IPS DF 4.7 (cell line): Measurements from ENCODE around the gene MISP.

ENCODE experiments used
- DNase-seq: peaks from one replicate; pipeline ENCODE4 v3.0.0-alpha.2; 2013; ENCODE audit warnings: low spot score; ENCODE audit errors: extremely low read depth

MISP gene

DNA sequence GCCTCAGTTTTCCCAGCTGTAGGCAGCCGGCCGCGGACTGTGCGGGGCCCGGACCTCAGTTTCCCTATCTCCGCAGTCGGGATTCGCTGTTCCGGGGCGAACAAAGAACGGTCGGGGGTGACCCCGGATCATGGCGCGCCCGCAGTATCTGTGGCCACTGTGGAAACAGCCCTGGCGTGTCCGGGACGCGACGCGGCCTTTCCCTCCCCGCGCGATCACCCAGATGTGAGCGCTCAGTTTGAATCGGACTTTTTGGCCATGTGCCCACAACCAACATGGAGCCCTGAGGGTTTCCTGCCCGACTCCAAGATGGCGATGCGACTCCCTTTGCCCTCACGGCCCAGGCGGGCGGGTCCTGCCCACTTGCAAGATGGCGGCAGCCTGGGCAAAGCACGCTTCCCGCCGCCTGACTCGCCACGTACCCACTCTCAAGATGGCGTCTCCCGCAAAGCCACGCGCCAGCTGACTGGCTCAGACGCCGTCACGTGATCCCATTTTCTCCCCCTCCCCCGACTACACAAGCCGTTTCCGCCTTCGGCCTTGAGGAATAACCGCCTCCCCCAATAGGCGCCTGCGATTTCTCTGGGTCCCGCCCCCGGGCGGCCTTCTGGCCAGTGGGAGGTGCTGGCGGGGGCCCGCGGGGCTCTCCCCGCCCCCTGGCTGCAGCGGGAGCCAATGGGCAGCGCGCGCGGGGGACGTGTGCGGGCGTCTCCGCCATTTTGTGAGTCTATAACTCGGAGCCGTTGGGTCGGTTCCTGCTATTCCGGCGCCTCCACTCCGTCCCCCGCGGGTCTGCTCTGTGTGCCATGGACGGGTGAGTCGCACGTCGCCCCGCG is 46.0 kb downstream of the MISP start, which contains the start of gene PTBP1:
Gene PTBP1, plus strand, starts transcription at position 761 of the 836 bp plus-strand sequence. Its CDS starts 46 bp downstream, at position 807.
- DNase-seq = peak; percentile 99

DNA sequence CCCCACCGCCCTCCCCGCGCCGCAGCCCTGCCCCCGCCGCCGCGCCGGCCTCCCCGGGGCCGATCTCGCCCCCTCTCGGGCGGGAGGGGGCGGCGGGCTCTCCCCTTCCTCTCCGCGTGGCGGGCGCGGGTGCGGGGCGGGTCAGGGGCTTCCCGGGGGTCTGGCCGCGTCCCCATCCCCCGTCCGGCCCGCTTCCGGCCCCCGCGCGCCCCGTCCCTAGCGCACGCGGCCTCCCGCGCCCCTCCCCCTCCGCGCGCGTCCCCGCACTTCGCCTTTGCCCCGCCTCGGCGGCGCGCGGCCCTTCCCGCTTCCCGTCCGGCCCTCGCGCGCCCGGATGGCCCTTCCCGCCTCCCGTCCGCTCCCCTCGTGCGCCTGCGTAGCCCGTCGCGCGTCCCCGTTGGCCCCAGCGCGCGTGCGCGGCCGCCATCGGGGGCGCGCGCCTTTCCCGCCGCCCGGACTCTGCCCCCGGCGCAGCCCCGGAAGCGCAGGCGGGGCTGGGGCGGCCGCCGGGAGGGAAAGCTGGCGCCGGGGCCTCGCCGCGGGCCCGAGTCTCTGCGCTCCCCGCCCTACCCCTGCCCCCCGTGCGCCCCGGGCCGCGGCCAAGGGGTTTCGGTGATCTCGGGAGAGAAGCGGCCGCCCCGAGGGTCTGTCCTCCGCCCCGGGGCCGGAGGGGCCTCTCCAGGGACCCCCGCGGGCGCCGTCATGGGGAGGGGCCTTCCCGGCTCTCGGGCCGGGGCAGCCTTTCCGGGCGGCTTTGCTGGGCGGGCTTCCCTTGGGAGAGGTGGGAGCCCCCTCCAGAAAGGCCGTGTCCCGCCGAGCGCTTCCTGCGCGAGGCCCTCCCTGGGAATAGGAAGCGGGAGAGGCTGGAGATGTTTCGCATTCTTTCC is 46.9 kb downstream of the MISP start:
- no peak for DNase-seq

DNA sequence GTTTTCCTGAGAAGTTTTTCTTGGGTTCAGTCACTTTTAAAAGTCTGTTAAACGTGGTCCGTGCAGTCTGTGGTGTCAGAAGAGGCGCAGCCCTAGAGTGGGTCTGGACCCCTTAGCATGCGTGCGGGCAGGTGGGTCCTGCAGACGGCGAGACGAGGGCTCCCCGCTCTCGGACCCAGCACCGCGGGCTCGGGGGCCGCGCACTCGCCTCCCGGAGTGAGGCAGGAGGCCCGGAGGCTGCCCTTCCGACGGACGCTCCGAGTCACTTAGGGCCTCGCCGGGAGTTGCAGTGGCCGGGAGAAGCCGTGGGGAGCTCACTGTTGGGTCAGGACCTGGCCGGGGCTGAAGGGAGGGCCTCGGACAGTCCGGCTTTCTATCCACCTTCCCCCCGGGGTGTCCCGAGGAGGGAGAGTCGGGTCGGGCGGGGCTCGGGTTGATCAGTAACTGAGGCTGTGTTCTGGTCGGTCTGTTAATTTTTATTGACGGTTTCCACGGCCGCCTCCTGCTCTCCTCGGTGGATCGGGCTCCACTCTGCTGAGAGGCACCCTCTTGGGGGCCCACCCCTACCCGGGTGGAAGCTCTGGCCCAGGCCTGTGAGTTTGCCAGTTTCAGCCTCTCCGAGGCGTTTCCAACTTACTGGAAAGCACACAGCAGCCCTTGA is 47.6 kb downstream of the MISP start:
- no peak for DNase-seq

DNA sequence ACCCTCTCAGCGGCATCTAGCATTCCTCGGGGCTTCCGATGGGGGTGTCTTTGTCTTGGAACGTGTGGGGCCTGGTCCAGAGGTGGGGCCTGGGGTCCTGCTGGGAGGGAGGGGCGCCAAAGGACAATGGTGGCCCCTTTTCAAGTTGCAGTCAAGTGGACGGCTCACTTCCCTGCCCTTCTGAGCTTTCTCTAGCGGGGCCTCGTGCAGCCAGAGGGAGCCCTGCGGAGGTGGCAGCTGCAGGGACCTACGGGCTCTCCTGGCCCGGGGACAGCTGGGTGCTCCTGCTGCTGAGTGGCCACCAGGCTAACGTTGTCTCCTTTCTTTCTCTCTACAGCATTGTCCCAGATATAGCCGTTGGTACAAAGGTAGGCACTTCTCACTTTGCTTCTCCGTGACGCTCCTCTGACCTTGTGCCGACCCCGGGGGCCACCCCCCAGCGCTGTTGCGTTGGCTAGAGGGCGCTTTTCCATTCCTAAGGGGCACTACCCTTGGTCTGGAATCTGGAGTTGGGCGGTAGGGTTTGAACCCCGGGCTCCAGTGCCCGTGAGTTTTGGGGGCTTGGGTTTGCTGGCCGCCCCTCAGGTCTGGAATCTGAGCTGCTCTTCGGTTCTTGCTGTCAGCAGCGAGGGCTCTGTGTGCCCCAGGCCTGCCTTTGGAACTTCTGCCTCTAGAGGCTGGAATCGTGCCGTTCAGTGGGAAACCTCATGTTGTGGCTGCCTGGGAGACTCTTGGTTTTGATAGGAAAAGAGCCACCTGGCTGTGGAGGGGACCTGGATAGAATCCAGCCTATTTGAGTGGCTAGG is 48.4 kb downstream of the MISP start:
- no peak for DNase-seq

DNA sequence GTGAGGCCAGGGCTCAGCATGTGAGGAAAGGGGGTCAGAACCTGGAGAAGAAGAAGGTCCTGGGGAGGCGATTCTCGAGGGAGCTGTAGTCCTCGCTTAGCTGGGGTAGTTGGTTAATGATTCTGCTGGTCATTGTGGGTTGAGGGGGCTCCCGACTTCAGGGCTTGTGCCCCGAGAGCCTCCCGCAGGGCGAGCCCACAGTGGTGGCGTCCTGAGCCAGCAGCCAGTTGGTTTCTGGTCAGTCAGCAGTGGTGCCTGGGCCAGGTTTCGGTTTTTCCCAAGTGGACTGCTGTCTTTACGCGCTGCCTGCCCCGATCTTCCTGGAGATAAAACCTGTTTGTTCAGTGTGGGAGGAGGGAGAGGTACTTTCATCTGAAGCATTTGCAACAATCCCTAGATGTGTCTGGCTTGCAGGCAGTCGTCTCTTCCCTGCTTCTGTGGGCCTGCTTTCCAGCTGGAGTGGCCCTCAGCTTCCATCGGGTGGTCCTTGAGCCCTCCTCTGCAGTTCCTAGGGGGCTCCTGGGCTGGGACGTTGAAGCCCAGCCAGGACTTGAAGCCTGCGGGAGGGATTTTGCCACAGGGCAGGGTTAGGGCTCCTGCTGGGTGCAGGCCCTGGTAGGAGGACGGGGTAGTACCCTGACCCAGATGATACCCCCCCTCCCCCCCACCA is 49.6 kb downstream of the MISP start:
- no peak for DNase-seq

DNA sequence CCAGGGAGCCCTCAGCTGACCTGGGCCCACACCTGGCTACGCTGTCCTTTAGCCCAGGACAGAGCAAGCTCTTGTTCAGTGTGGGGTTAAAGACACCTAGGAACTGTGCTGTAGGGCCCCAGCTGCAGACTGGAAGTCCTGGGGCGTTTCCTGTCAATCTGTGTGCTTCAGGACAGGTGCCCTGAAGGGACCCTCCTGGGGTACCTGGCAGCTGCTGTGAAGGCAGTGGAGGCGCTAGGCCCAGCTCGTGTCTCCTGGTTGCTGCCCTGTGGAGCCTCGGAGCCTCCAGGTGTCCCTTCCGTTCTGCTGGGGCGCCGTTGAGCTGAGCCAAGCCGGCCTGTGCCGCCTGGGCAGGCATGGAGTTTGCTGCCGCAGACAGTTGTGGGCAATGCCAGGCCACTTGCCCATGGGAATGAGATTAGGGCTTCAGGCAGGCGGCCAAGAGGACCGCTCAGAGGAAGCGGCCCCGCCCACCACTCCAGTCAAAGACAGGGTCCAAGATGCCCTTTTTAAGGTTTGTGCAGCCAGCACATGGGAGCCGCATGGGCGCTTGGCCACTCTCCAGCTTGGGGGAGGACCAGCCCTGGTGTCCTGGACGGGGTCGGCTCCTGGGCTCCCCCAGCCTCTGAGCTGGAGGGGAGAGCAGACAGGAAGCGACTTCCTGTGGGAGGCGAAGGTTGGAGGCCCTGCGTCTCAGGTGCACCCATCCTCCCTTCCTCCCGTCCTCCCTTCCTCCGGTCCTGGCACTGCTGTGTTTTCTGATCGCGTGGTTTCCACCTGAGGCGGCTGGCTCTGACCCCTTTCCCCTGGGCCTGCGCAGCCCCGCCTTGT is 50.3 kb downstream of the MISP start:
- DNase-seq = no peak

DNA sequence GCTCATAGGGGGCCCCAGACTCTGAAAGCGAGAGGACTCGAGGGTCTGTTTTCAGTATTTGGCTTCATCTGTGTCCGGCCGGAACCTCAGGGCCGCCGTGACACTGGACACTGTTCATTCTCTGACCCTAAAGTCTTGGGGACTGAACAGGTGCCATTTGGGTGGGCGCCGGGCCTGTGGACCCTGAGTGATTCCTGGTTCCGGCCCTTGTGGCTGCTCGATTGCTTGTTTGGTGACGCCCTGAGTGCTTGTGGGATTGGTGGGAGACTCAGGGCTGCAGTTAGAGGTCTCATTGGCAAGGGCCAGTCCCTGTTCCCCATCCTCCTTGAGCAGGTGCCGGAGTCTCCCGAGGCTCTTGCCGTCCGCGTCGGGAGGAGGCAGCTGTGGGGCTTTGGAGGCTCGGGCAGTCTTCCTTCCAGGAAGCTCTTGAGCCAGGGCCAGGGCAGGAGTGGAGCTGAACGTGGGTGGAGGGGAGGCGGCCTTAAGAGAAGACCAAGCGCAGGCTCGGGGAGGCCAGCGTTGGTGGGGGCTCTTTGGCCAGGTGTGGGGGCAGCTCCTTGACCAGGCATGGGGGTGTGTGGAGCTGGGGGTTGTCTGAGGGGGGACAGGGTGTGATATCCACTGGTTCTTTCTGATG is 51.1 kb downstream of the MISP start:
- no peak for DNase-seq

DNA sequence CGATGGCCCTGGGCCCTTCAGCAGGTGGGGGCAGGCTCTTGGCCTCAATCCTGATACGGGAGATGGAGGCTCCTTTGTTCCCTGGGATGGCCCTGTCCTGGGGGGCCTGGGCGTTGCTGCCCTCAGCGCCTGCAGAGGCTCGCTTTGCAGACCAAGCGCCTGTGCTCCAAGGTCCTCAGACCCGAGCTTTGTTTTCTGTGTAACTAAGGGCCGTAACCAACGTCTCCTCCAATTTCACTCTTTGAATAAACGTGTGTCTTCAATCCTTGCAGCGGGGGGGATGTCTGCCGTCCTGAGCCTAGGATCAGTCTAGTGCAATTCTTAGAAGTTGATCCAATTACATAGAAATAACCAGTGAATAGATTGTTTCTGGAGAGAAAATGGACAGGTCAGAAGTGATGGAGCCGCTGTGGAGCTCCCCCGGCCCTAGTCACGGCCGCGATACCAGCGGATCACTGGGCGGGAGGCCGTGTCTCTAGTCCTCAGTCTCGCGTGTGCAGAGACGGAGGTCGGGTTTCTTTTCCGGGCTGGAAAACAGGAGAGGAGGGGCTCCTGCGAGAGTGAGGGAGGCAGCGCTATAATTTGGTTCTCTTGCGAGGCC is 51.7 kb downstream of the MISP start:
- no peak for DNase-seq

DNA sequence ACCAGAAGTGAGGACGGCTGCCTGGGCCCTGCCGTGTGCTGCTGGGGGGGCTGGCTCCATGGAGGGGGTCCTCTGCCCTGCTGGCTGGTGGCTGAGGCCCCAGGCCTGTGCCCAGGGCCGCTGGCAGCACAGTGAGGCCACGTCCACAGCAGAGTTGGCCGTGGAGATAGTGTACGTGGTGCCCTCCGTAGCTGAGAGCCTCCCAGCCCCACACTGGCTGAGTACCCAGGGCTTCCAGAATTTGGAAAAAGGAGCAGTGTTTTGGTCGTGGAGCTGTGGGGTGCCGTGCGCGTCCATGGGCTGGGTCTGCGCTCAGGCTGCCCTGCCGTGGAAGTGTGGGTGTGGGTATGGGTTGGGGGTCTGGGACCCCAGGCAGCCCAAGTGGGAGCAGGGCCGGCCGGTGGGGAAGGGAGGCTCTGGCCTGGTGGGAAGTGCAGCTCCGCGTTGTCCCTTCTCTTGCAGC is 52.2 kb downstream of the MISP start:
- DNase-seq = no peak

DNA sequence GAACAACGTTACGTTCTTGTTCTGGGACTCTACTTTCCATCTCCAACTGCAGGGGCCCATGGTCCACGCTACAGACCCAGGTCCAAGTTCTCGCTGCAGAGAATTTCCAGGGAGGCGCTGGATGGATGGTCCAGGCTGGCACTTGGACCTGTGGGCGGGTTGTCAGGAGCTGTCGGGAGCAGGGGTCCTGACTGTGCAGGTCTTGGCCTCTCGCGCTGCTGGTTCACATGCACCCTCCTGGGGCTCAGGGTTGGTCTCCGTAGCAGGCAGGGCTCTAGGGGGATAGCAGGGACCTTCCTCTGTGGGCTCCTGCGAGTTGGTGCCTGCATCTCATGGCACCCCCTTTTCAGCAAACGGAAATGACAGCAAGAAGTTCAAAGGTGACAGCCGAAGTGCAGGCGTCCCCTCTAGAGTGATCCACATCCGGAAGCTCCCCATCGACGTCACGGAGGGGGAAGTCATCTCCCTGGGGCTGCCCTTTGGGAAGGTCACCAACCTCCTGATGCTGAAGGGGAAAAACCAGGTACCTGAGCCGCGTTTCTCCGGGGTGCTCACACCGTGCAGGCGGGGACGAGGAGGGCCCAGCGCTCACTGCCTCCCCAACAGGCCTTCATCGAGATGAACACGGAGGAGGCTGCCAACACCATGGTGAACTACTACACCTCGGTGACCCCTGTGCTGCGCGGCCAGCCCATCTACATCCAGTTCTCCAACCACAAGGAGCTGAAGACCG is 52.9 kb downstream of the MISP start:
- no peak for DNase-seq

DNA sequence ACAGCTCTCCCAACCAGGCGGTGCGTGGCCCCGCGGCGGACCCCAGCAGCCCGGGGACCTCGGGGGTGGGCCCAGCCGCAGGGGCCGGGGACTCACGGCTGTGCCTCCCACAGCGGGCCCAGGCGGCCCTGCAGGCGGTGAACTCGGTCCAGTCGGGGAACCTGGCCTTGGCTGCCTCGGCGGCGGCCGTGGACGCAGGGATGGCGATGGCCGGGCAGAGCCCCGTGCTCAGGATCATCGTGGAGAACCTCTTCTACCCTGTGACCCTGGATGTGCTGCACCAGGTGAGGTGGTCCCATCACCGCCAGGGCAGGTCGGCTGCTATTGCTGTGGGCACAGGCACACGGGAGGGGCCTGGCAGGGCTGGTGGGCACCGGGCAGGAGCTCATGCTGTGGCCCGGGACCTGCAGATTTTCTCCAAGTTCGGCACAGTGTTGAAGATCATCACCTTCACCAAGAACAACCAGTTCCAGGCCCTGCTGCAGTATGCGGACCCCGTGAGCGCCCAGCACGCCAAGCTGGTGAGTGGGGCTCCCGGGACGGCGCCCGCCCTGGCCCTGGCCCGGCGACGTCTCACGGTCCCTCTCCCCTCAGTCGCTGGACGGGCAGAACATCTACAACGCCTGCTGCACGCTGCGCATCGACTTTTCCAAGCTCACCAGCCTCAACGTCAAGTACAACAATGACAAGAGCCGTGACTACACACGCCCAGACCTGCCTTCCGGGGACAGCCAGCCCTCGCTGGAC is 53.7 kb downstream of the MISP start:
- DNase-seq = no peak

DNA sequence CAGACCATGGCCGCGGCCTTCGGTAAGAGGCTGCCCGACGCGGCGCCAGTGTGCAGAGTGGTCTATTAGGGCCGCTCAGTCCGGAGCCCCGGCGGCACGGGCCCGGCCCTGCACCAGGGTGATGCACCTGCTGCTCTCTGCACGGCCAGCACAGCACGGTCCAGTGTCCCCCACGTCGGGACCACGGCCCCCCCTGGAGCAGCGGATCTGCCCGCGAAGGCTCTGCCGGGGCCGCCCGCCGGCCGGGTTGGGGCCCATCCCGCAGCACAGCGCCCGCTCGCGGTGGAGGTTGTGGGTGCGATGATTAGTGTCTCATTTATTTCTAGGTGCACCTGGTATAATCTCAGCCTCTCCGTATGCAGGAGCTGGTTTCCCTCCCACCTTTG is 54.2 kb downstream of the MISP start:
- no peak for DNase-seq

DNA sequence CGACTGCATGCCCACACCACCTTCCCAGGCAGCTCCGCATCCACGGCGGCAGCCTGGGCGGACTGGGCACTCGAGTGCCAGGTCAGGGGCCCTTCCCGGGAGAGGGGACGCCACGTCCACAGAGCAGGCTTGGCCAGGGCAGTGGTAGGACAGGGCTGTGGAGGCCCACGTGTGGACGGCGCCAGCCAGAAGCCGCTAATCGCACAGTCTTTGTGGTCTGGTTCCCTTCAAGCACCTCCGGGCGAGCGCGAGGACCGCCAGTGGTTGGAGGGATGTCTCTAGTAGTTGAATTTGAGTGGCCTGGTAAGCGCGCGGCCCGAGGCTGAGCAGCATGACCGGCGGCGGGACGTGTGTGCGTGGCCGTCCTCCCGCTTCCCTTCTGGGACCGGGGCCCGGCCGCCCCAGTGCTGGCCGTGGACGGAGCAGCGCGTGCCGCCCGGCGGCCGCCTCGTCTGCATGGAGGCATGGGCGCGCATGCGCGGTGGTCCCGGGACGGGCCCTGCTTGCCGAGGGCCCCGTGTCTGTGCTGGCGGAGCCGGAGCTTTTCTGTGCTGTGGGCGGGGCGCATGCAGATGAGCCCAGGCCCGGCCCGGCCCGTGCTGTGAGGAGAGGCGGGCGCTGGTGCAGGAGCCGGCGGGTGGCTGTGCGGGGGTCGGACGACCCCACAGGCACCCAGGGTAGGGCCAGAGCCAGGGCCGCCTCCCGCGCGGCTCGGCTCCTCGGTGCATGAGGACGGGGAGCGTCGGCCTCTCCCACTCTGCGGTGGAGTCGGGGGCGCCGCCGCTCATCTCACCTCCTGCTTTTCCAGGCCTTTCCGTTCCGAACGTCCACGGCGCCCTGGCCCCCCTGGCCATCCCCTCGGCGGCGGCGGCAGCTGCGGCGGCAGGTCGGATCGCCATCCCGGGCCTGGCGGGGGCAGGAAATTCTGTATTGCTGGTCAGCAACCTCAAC is 55.0 kb downstream of the MISP start:
- no peak for DNase-seq

DNA sequence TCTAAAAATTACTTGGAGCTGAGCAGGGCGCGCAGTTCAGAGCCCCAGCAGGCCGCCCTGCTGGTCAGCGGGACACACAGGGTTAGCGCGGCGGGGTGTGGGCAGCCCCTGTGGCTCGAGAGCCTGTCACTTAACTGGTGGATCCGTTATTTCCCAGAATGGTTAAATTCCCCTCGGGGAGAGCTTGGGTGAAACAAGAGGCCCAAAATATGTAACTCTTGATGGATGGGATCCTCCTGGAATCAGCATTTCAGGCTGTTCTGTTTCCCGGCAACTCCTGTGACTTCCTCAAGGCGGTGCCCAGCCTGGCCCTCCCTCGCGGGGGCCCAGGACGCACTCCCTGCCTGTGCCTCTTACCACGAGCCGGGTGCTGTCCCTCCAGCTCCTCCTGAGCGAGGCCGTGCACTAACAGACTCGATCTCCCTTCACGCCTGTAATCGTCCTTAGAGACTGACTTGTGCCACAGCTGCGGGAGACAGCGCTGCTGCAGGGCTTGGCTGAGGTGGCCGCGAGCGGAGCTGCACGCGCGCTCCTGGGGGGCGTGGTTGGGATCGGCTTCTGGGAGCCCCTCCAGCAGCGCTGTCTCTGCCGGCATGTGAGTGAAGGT is 56.0 kb downstream of the MISP start:
- no peak for DNase-seq

DNA sequence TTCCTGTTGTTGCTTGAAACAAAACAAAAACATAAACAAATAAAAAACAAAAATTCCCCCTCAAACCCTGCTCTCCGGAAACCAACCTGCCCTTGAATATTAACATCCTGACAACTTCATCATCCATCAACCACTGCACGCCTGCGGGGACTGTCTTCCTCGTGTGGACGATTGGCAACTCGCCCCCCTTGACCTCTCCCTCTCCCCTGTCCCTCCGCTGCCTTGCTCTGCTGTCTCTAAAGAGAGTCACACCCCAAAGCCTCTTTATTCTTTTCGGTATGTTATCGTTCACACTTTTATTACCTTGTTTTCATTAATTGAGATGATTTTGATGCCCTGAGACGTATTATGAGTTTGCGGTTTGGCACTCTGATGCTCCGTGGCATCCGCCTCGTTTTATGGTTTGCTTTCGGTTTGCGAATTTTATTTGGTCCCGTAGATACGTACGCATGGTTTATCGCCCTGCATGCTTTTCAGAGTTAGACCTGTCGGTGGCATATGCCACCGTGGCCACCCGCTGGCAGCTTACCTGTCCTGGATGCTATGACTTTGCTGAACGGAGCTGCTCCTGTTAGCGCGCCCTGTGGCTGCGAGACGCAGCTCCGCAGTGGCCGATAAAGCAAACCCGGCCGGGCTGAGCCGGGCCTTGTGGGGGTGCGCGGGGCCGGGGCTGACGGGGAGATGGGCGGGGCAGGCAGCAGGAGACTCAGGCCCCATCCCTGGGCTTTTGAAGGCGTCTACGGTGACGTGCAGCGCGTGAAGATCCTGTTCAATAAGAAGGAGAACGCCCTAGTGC is 56.9 kb downstream of the MISP start:
- DNase-seq = no peak
